K562 (cell line): ENCODE data around the gene TNF. TPM values are rescaled to one million over a fixed set of nuclear protein-coding genes. Genes with fewer than 3 reads are reported as not detected.
A peak's percentile ranks its signal among the peaks of the same experiment; 100 is the strongest.

Experiments used
- CCAR2 ChIP-seq: fragments of 200-400 bp; formaldehyde crosslinking; IDR thresholded peaks from 2 replicates; pipeline ENCODE4 v1.6.1; 2017; ENCODE audit warnings: mild to moderate bottlenecking, low read depth, low read length
- DNMT1 ChIP-seq: fragments of 450-650 bp; IDR thresholded peaks from 2 replicates; pipeline ENCODE4 v1.6.1; 2016; ENCODE audit warnings: antibody characterized with exemption, mild to moderate bottlenecking
- ETV1 ChIP-seq: fragments of 450-650 bp; conservative IDR thresholded peaks from 2 replicates; pipeline ENCODE4 v1.6.1; 2016; ENCODE audit warnings: missing genetic modification characterization, control low read depth, low read depth, missing compliant biosample characterization
- FOXP4 ChIP-seq: sonication (generic); formaldehyde crosslinking; IDR thresholded peaks from 2 replicates; pipeline ENCODE4 v1.8.0; 2022; ENCODE audit warnings: mild to moderate bottlenecking, missing genetic modification reagents, borderline replicate concordance
- GATA2 ChIP-seq: sonication (generic); formaldehyde crosslinking; IDR thresholded peaks from 2 replicates; pipeline ENCODE4 v1.4.0; 2020; ENCODE audit warnings: mild to moderate bottlenecking, missing genetic modification reagents
- GATAD2B ChIP-seq: fragments of 450-650 bp; IDR thresholded peaks from 2 replicates; pipeline ENCODE4 v1.6.1; 2017; ENCODE audit warnings: mild to moderate bottlenecking, borderline replicate concordance
- HIVEP1 ChIP-seq: fragments of 250-450 bp; sonication (Bioruptor Pico); IDR thresholded peaks from 2 replicates; pipeline ENCODE4 v1.4.0; 2020; ENCODE audit warnings: mild to moderate bottlenecking
- ILF3 ChIP-seq: fragments of 450-650 bp; IDR thresholded peaks from 2 replicates; pipeline ENCODE4 v1.6.1; 2018; ENCODE audit warnings: antibody characterized with exemption, mild to moderate bottlenecking, moderate library complexity, borderline replicate concordance
- MTA1 ChIP-seq: fragments of 450-650 bp; IDR thresholded peaks from 2 replicates; pipeline ENCODE4 v1.6.1; 2017; ENCODE audit warnings: borderline replicate concordance
- NEUROD1 ChIP-seq: fragments of 150-350 bp; IDR thresholded peaks from 2 replicates; pipeline ENCODE4 v1.6.1; 2014; ENCODE audit warnings: borderline replicate concordance, low read length, low read depth; ENCODE audit not compliant: partially characterized antibody
- PHB2 ChIP-seq: fragments of 450-650 bp; IDR thresholded peaks from 2 replicates; pipeline ENCODE4 v1.6.1; 2017; ENCODE audit warnings: low read depth
- RB1 ChIP-seq: fragments of 450-650 bp; IDR thresholded peaks from 2 replicates; pipeline ENCODE4 v1.6.1; 2017; ENCODE audit warnings: low read depth, mild to moderate bottlenecking
- RHOXF2B ChIP-seq: fragments of 250-450 bp; sonication (Bioruptor Pico); conservative IDR thresholded peaks from 2 replicates; pipeline ENCODE4 v1.5.1; 2021
- SIN3B ChIP-seq: fragments of 450-650 bp; IDR thresholded peaks from 2 replicates; pipeline ENCODE4 v1.6.1; 2017; ENCODE audit warnings: low read depth, mild to moderate bottlenecking, moderate library complexity
- SRSF9 ChIP-seq: fragments of 200-400 bp; formaldehyde crosslinking; IDR thresholded peaks from 2 replicates; pipeline ENCODE4 v1.6.1; 2017; ENCODE audit warnings: low read depth, low read length, borderline replicate concordance
- TCF15 ChIP-seq: fragments of 250-450 bp; sonication (Bioruptor Pico); IDR thresholded peaks from 2 replicates; pipeline ENCODE4 v1.8.0; 2022; ENCODE audit warnings: moderate library complexity, mild to moderate bottlenecking, inconsistent platforms
- YBX1 ChIP-seq: fragments of 450-650 bp; IDR thresholded peaks from 2 replicates; pipeline ENCODE4 v1.7.1; 2016; ENCODE audit warnings: mild to moderate bottlenecking
- YY1 ChIP-seq, 3 experiments: IDR thresholded peaks; 2 replicates each; pipeline ENCODE4 v1.6.1; 2011; ENCODE audit warnings: low read length in 2 of 3, mild to moderate bottlenecking in 2 of 3, moderate library complexity in 2 of 3, borderline replicate concordance in 1 of 3, control low read depth in 1 of 3, low read depth in 1 of 3; ENCODE audit not compliant: insufficient read depth in 3 of 3, insufficient replicate concordance in 2 of 3, control insufficient read depth in 1 of 3, insufficient read length in 1 of 3; ENCODE audit errors: extremely low read depth in 1 of 3
- ZBTB1 ChIP-seq: sonication (generic); formaldehyde crosslinking; IDR thresholded peaks from 2 replicates; pipeline ENCODE4 v1.8.1; 2023; ENCODE audit warnings: missing genetic modification reagents, low read depth, mild to moderate bottlenecking, borderline replicate concordance
- ZNF174 ChIP-seq: fragments of 250-450 bp; sonication (Bioruptor Pico); IDR thresholded peaks from 2 replicates; pipeline ENCODE4 v1.4.0; 2020; ENCODE audit warnings: mild to moderate bottlenecking
- ZNF175 ChIP-seq: fragments of 200-800 bp; sonication (Bioruptor generic); IDR thresholded peaks from 2 replicates; pipeline ENCODE4 v1.6.1; 2016; ENCODE audit warnings: low read depth, mild to moderate bottlenecking, missing genetic modification characterization, missing compliant biosample characterization
- ZNF217 ChIP-seq: sonication (generic); formaldehyde crosslinking; IDR thresholded peaks from 2 replicates; pipeline ENCODE4 v1.8.0; 2022; ENCODE audit warnings: mild to moderate bottlenecking, missing genetic modification reagents
- ZNF311 ChIP-seq: fragments of 250-450 bp; sonication (Bioruptor Pico); IDR thresholded peaks from 2 replicates; pipeline ENCODE4 v1.4.0; 2020; ENCODE audit warnings: mild to moderate bottlenecking, moderate library complexity
- ZNF347 ChIP-seq: fragments of 450-650 bp; formaldehyde crosslinking; IDR thresholded peaks from 2 replicates; pipeline ENCODE4 v1.4.0; 2020; ENCODE audit warnings: low read depth, mild to moderate bottlenecking, moderate library complexity
- ZNF57 ChIP-seq: fragments of 450-650 bp; formaldehyde crosslinking; IDR thresholded peaks from 2 replicates; pipeline ENCODE4 v1.4.0; 2020; ENCODE audit warnings: mild to moderate bottlenecking, moderate library complexity
- ZNF766 ChIP-seq: fragments of 200-800 bp; sonication (Bioruptor generic); conservative IDR thresholded peaks from 2 replicates; pipeline ENCODE4 v1.6.1; 2016; ENCODE audit warnings: missing genetic modification characterization, missing compliant biosample characterization
- ZZZ3 ChIP-seq: fragments of 450-650 bp; IDR thresholded peaks from 2 replicates; pipeline ENCODE4 v1.6.1; 2016; ENCODE audit warnings: antibody characterized with exemption, mild to moderate bottlenecking, moderate library complexity
- polyA plus RNA-seq, 8 experiments: library from polyadenylated mRNA; depleted of rRNA in 4 of 8; stranded (reverse) in 5 of 8; unstranded in 3 of 8; fragments of >200 nt; fragmentation: Nextera tagmentation in 2 of 8; fragmentation: Illumina TruSeq in 1 of 8; extraction: Ambion mirVana in 2 of 8; extraction: Trizol in 1 of 8; gene quantifications; 2 replicates each; pipeline versions ENCODE4 v1.2.1 to v1.2.3, GENCODE V29; 2011 to 2014; ENCODE audit warnings: inconsistent platforms in 1 of 8, missing spikeins in 1 of 8
- total RNA-seq, 7 experiments: library from RNA; depleted of rRNA in 6 of 7; stranded (reverse); fragments of >200 nt in 6 of 7; fragmentation: Illumina TruSeq in 2 of 7; extraction: Trizol in 2 of 7; gene quantifications; 2 replicates each; pipeline versions ENCODE4 v1.2.1 to v1.2.3, GENCODE V29; 2011 to 2021; ENCODE audit warnings: low replicate concordance in 1 of 7

Gene TNF
- total and polyA plus RNA-seq, 9 of the 15 experiments (the other 6 are each of a cell fraction or from before 2014, with no cell fraction given), result 0.08 to 0.40 TPM; not detected in 7

GRCh38 chr6:31546958-31547726 lies 28.2 kb upstream of the TNF start, which contains the start of gene NFKBIL1 (continued):
- TF ChIP-seq ZBTB1 (CRISPR knock-in tag) (0 out of 2 replicates have a peak, but pooled peaks have one; percentile 28), ETV1 (tag) (peak; percentile 90), YY1 (IDR thresholded peaks at IDR 0.05; ENCODE audit: borderline replicate concordance in 1 of 3, control insufficient read depth in 1 of 3, extremely low read depth in 1 of 3, insufficient read depth in 3 of 3, insufficient read length in 1 of 3, insufficient replicate concordance in 2 of 3, low read depth in 1 of 3, low read length in 2 of 3) (peak; percentile 53 to 95 (median 83)), ILF3 (no peak), DNMT1 (0 out of 2 replicates have a peak, but pooled peaks have one; percentile 91), CCAR2 (no peak), FOXP4 (CRISPR knock-in tag) (no peak), TCF15 (CRISPR knock-in tag) (no peak), ZNF766 (peak; percentile 64), ZNF311 (CRISPR knock-in tag) (no peak), PHB2 (peak; percentile 86), ZZZ3 (peak; percentile 71; the same call in 1 of the 2 replicates), NEUROD1 (peak; percentile 84), HIVEP1 (CRISPR knock-in tag) (no peak), GATA2 (CRISPR knock-in tag) (no peak), ZNF217 (CRISPR knock-in tag) (no peak), GATAD2B (peak; percentile 67; the same call in 1 of the 2 replicates), ZNF57 (0 out of 2 replicates have a peak, but pooled peaks have one; percentile 38), ZNF347 (CRISPR knock-in tag) (no peak), ZNF175 (CRISPR knock-in tag) (0 out of 2 replicates have a peak, but pooled peaks have one; percentile 20), MTA1 (0 out of 2 replicates have a peak, but pooled peaks have one; percentile 39), RHOXF2B (no peak), SIN3B (peak; percentile 54; the same call in 1 of the 2 replicates), YBX1 (peak; percentile 93; the same call in 1 of the 2 replicates), ZNF174 (no peak), SRSF9 (no peak), RB1 (peak; percentile 85)
